CD1c-positive myeloid dendritic cell (primary cell): ENCODE results near the gene ASB9.
A peak's percentile ranks its signal among the peaks of the same experiment; 100 is the strongest.
"Not testable (repeated sequence)": the region's sequence is repeated elsewhere in the genome, so short reads cannot be mapped to it uniquely, and the experiment has no call there.

Source experiments
- DNase-seq: peaks from one replicate; pipeline ENCODE4 v3.0.0-alpha.2; 2016; ENCODE audit errors: extremely low spot score

The ASB9 gene

GRCh38 chrX:15242899-15243555, 26.9 kb downstream of the ASB9 start:
- peak; percentile 62 for DNase-seq

GRCh38 chrX:15241301-15241700, 28.6 kb downstream of the ASB9 start:
- DNase-seq, result no peak

GRCh38 chrX:15240414-15240813, 29.5 kb downstream of the ASB9 start:
- no peak for DNase-seq

GRCh38 chrX:15236146-15236545, 33.7 kb downstream of the ASB9 start:
- DNase-seq, result no peak

GRCh38 chrX:15235001-15235400, 34.9 kb downstream of the ASB9 start:
- no peak for DNase-seq

- no peak for DNase-seq
Observed at GRCh38 chrX:15233416-15234015, 36.4 kb downstream of the ASB9 start.

GRCh38 chrX:15224747-15225146, 45.1 kb downstream of the ASB9 start:
- DNase-seq, result no peak

- DNase-seq, result no peak
Observed at GRCh38 chrX:15221321-15221720, 48.6 kb downstream of the ASB9 start.

GRCh38 chrX:15217161-15217560, 52.7 kb downstream of the ASB9 start:
- no peak for DNase-seq

- DNase-seq, result no peak
Observed at GRCh38 chrX:15216280-15216679, 53.6 kb downstream of the ASB9 start.

GRCh38 chrX:15215366-15215765, 54.5 kb downstream of the ASB9 start:
- DNase-seq, result no peak

GRCh38 chrX:15214588-15214987, 55.3 kb downstream of the ASB9 start:
- no peak for DNase-seq

GRCh38 chrX:15209096-15209495, 60.8 kb downstream of the ASB9 start:
- no peak for DNase-seq

- no peak for DNase-seq
Observed at GRCh38 chrX:15207994-15208393, 61.9 kb downstream of the ASB9 start.

GRCh38 chrX:15207384-15207783, 62.5 kb downstream of the ASB9 start:
- no peak for DNase-seq

- no peak for DNase-seq
Observed at GRCh38 chrX:15206306-15206705, 63.6 kb downstream of the ASB9 start.

GRCh38 chrX:15204130-15204751, 65.6 kb downstream of the ASB9 start:
- DNase-seq, result peak; percentile 53

- no peak for DNase-seq
Observed at GRCh38 chrX:15203694-15204093, 66.2 kb downstream of the ASB9 start.

- DNase-seq, result peak; percentile 8
Observed at GRCh38 chrX:15202454-15203177, 67.3 kb downstream of the ASB9 start.

GRCh38 chrX:15200871-15201270, 69.0 kb downstream of the ASB9 start:
- no peak for DNase-seq

GRCh38 chrX:15198608-15199202, 71.2 kb downstream of the ASB9 start:
- not testable (repeated sequence) for DNase-seq

- DNase-seq, result no peak
Observed at GRCh38 chrX:15194146-15194545, 75.7 kb downstream of the ASB9 start.
